OCI-LY1 (cell line): ENCODE measurements around the gene ZNRF1.
A peak's percentile ranks its signal among the peaks of the same experiment; 100 is the strongest.

Source experiments
- H2AFZ ChIP-seq: fragments of 200-600 bp; sonication (generic), shearing (Covaris generic); 2 replicates; pipeline ENCODE4 v1.6.0; 2014; ENCODE audit warnings: antibody characterized with exemption, mild to moderate bottlenecking, low read length
- H3F3A ChIP-seq: fragments of 200-600 bp; sonication (generic), shearing (Covaris generic); 2 replicates; pipeline ENCODE4 v1.6.0; 2014; ENCODE audit warnings: mild to moderate bottlenecking, antibody characterized with exemption, low read length, moderate library complexity; ENCODE audit not compliant: insufficient read depth
- H3K27ac ChIP-seq: fragments of 200-600 bp; sonication (generic); 2 replicates; pipeline ENCODE4 v1.5.1; 2014; ENCODE audit warnings: low read length, mixed run types, mild to moderate bottlenecking, low read depth; ENCODE audit not compliant: poor library complexity, severe bottlenecking
- H3K27me3 ChIP-seq: fragments of 200-600 bp; sonication (generic); 2 replicates; pipeline ENCODE4 v1.6.0; 2014; ENCODE audit warnings: antibody characterized with exemption, mild to moderate bottlenecking, low read length, moderate library complexity; ENCODE audit not compliant: insufficient read depth
- H3K36me3 ChIP-seq: fragments of 200-600 bp; sonication (generic); 2 replicates; pipeline ENCODE4 v1.6.1; 2014; ENCODE audit warnings: mild to moderate bottlenecking, antibody characterized with exemption, low read length, moderate library complexity, mixed read lengths; ENCODE audit not compliant: insufficient read depth
- H3K4me1 ChIP-seq: fragments of 200-600 bp; sonication (generic); 2 replicates; pipeline ENCODE4 v1.5.1; 2014; ENCODE audit warnings: mild to moderate bottlenecking, low read length, moderate library complexity; ENCODE audit not compliant: insufficient read depth, severe bottlenecking
- H3K4me2 ChIP-seq: fragments of 200-600 bp; sonication (generic), shearing (Covaris generic); 2 replicates; pipeline ENCODE4 v1.6.1; 2014; ENCODE audit warnings: low read length
- H3K4me3 ChIP-seq: fragments of 200-600 bp; sonication (generic); 2 replicates; pipeline ENCODE4 v1.5.1; 2014; ENCODE audit warnings: low read length, low read depth, mild to moderate bottlenecking, mixed read lengths; ENCODE audit not compliant: poor library complexity, severe bottlenecking
- H3K79me2 ChIP-seq: fragments of 200-600 bp; shearing (Covaris generic); 2 replicates; pipeline ENCODE4 v1.6.1; 2016; ENCODE audit warnings: mixed run types, low read length, mixed read lengths; ENCODE audit not compliant: insufficient read depth
- H3K9ac ChIP-seq: fragments of 200-600 bp; sonication (generic), shearing (Covaris generic); 2 replicates; pipeline ENCODE4 v1.6.1; 2014; ENCODE audit warnings: mild to moderate bottlenecking, low read length, mixed read lengths
- H3K9me2 ChIP-seq: fragments of 200-600 bp; sonication (generic), shearing (Covaris generic); 2 replicates; pipeline ENCODE4 v1.6.1; 2014; ENCODE audit warnings: low read depth, mild to moderate bottlenecking, low read length, mixed read lengths
- H3K9me3 ChIP-seq: fragments of 200-600 bp; shearing (Covaris generic); 2 replicates; pipeline ENCODE4 v1.6.1; 2014; ENCODE audit warnings: low read length, mixed read lengths
- H4K20me1 ChIP-seq: fragments of 200-600 bp; sonication (generic), shearing (Covaris generic); 2 replicates; pipeline ENCODE4 v1.6.0; 2016; ENCODE audit warnings: mild to moderate bottlenecking, low read length; ENCODE audit not compliant: insufficient read depth
- EZH2 ChIP-seq: fragments of 200-600 bp; sonication (generic), shearing (Covaris generic); IDR thresholded peaks from 2 replicates; pipeline ENCODE4 v1.8.0; 2017; ENCODE audit warnings: borderline replicate concordance, mixed run types, mild to moderate bottlenecking, antibody characterized with exemption, low read length, moderate library complexity, mixed read lengths
- TF ChIP-seq, protein P1 (sequence below): fragments of 200-600 bp; sonication (generic), shearing (Covaris generic); IDR thresholded peaks from 2 replicates; pipeline ENCODE4 v1.5.1; 2017; ENCODE audit warnings: mild to moderate bottlenecking, antibody characterized with exemption, low read length, moderate library complexity, mixed read lengths

Gene ZNRF1

DNA sequence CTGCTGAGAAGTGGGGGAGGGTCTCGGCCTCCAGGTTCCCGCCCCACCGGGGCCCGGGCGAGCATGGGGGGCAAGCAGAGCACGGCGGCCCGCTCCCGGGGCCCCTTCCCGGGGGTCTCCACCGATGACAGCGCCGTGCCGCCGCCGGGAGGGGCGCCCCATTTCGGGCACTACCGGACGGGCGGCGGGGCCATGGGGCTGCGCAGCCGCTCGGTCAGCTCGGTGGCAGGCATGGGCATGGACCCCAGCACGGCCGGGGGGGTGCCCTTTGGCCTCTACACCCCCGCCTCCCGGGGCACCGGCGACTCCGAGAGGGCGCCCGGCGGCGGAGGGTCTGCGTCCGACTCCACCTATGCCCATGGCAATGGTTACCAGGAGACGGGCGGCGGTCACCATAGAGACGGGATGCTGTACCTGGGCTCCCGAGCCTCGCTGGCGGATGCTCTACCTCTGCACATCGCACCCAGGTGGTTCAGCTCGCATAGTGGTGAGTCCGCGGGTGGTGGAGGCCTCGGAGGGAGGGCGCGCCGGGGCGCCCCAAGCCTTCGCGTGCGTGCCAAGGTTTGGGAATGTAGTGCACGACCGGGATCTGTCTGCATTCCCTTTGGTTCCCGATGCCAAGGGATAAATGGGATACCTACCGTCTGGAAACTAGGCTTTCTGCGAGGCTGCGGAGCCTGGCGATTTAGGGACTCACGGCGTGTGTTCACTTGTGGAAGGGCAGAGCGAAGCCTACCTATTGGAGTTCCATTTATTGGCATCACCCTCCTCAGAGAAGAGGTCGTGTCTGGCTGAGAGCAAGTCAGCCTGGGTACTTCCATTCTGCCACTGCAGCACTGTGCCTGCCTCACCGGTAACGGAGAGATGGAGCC, 1.0 kb downstream of the ZNRF1 start:
- Histone ChIP-seq H3K4me3 (peak overlapping the region; percentile 69), H3F3A (no peaks in the 10 kb centered on the region), H3K36me3 (no peaks in the 10 kb centered on the region), H3K9me3 (no peaks in the 10 kb centered on the region), H3K4me1 (peaks cover 7% of the 10 kb centered on the region), H3K27me3 (peaks cover 10% of the 10 kb centered on the region; the same call in 1 of the 2 replicates), H3K9me2 (no peaks in the 10 kb centered on the region), H4K20me1 (no peaks in the 10 kb centered on the region), H3K9ac (peak overlapping the region; percentile 60; the same call in 1 of the 2 replicates), H3K4me2 (peak overlapping the region; percentile 84), H3K79me2 (no peaks in the 10 kb centered on the region), H3K27ac (no peak overlapping the region), H2AFZ (no peak overlapping the region)
- TF ChIP-seq EZH2: no peak
- TF ChIP-seq, protein P1, sequence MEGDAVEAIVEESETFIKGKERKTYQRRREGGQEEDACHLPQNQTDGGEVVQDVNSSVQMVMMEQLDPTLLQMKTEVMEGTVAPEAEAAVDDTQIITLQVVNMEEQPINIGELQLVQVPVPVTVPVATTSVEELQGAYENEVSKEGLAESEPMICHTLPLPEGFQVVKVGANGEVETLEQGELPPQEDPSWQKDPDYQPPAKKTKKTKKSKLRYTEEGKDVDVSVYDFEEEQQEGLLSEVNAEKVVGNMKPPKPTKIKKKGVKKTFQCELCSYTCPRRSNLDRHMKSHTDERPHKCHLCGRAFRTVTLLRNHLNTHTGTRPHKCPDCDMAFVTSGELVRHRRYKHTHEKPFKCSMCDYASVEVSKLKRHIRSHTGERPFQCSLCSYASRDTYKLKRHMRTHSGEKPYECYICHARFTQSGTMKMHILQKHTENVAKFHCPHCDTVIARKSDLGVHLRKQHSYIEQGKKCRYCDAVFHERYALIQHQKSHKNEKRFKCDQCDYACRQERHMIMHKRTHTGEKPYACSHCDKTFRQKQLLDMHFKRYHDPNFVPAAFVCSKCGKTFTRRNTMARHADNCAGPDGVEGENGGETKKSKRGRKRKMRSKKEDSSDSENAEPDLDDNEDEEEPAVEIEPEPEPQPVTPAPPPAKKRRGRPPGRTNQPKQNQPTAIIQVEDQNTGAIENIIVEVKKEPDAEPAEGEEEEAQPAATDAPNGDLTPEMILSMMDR: no peak

DNA sequence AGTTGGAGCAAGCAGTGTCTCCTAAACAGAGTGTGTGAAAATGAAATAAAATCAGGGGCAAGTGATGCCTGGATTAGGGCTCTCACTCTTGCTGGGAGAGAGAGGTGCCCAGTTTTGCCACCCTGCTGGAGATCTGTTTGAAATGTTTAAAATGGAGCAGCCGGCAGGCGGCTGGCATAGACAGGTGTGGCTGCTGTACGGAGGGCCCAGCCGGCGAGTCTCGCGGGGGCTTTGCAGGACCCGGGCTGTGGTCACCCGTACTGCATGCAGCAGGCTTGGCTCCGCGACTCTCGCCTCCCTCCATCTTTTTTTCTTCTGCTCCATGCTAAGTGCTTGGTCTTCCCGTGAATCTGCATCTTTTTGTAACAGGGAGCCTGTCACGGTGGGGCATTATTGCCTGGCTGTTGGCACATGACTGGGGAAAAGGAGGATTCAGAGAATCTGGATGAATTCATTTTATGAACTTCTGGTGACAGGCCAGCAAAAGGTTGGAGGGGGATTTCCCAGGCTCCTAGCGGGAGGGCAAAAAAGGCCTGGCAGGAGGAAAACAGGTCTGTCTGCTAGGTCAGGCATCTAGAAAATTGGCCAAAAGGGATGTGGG, 1.8 kb downstream of the ZNRF1 start:
- Histone ChIP-seq H2AFZ (no peak overlapping the region), H3K36me3 (no peaks in the 10 kb centered on the region), H3K27ac (no peak overlapping the region), H3K9me2 (no peaks in the 10 kb centered on the region), H3K79me2 (no peaks in the 10 kb centered on the region), H3K27me3 (peaks cover 10% of the 10 kb centered on the region; the same call in 1 of the 2 replicates), H4K20me1 (no peaks in the 10 kb centered on the region), H3K9ac (no peak overlapping the region), H3K4me3 (no peak overlapping the region), H3K4me2 (peak overlapping the region; percentile 84; the same call in 1 of the 2 replicates), H3K4me1 (peaks cover 7% of the 10 kb centered on the region), H3K9me3 (no peaks in the 10 kb centered on the region), H3F3A (no peaks in the 10 kb centered on the region)
- TF ChIP-seq, protein P1: no peak
- TF ChIP-seq EZH2: no peak

DNA sequence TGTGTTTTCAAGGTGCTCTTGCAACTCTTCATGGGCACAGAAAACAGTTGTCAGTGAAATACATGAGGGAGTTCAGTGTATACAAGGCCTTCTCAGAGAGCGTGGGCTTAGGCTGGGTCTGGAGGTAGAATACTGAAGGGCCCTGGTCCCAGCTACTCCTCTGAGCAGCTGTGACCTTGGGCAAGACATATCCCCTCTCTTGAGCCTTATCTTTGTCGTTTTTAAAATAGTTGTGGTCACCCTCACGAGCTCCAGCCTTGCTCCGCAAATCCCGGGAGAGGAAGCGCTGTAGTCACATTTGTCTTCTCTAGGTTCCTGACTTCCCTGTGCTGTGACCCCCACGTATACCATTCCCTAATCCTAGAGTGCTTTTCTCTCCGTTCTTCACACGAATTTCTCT, 3.6 kb downstream of the ZNRF1 start:
- TF ChIP-seq, protein P1: no peak
- no peak for TF ChIP-seq EZH2
- H3K4me2 ChIP-seq: no peak overlapping the region
- no peaks in the 10 kb centered on the region for H3F3A ChIP-seq
- H3K9me2 ChIP-seq: no peaks in the 10 kb centered on the region
- H3K36me3 ChIP-seq: no peaks in the 10 kb centered on the region
- no peaks in the 10 kb centered on the region for H3K79me2 ChIP-seq
- no peak overlapping the region for H3K9ac ChIP-seq
- H3K9me3 ChIP-seq: no peaks in the 10 kb centered on the region
- H3K4me1 ChIP-seq: peaks cover 7% of the 10 kb centered on the region
- H2AFZ ChIP-seq: no peak overlapping the region
- H3K27ac ChIP-seq: no peak overlapping the region
- peaks cover 10% of the 10 kb centered on the region; the same call in 1 of the 2 replicates for H3K27me3 ChIP-seq
- no peak overlapping the region for H3K4me3 ChIP-seq
- no peaks in the 10 kb centered on the region for H4K20me1 ChIP-seq
